Measurements from ENCODE around the gene ELN.

Gene ELN

GRCh38 chr7:74064696-74065095 is 36.7 kb downstream of the ELN start:
- DNase-seq (ENCODE audit: low spot score) = no peak

DNA sequence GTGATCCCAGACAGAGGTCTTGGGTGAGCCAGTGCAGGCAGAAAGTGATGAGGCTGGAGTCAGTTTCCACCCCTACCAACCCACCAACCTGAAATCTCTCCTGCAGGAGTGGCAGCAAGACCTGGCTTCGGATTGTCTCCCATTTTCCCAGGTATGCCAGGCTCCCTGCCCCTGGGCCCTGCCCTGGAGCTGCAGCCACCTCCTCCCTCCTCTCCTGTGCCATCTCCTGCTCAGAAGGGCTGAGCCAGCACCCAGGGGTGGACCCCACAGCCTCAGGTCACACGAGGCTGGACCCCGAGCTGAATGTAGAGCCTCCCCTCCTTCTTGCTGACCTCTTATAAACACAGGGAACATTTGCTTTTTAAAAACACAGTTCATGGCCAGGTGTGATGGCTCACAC is 38.7 kb downstream of the ELN start:
- no peak for DNase-seq (ENCODE audit: low spot score)

- DNase-seq (ENCODE audit: low spot score) = no peak
Measured at GRCh38 chr7:74068378-74069085, 40.6 kb downstream of the ELN start.

- no peak for DNase-seq (ENCODE audit: low spot score)
Measured at GRCh38 chr7:74069086-74069541, 41.1 kb downstream of the ELN start.

- no peak for DNase-seq (ENCODE audit: low spot score)
Measured at GRCh38 chr7:74069790-74070618, 42.0 kb downstream of the ELN start.

DNA sequence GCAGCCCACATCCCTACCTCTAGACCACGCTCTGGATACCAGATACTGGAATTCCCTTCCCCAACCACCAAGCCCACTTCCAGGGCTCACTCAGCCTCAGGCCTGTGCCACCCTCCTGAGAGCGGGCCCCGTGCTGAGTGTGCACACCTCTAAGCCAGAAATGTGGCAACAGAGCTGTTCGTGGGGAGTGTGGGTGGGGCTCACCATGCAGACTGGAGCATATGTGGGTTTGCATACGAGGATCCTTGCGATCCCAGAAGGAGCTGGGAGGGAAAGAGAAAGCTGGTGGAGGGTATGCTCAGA is 42.6 kb downstream of the ELN start:
- DNase-seq (ENCODE audit: low spot score) = no peak

- DNase-seq (ENCODE audit: low spot score) = no peak
Measured at GRCh38 chr7:74071121-74071520, 43.1 kb downstream of the ELN start.

DNA sequence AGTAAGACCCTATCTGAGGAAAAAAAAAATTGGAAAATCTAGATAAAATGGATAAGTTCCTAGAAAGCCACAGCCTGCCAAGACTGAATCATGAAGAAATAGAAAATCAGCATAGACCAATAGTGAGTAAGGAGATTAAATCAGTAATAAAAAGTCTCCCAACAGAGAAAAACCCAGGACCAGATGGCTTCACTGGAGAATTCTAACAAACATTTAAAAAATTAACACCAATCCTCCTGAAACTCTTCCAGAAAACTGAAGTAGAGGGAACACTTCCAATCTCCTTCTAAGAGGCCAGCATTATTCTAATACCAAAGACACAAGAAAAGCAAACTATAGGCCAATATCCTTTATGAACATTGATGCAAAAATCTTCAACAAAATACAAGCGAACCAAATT is 46.8 kb downstream of the ELN start:
- DNase-seq (ENCODE audit: low spot score) = no peak

DNA sequence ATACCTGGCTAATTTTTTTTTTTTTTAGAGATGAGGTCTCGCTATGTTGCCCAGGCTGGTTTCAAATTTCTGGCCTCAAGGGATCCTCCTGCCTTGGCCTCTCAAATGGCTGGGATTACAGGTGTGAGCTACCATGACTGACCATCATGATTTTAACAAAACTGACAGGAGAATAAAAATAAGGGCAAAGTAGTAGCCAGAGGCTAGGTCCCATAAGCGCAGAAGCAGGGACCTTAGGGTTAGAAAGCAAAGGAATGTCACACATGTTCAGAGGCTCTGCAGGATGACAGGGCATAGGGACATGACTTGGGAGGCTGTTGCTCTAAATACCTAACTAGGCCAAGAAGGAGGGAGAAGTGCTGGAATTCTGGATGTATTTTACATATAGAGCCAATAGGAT is 50.5 kb downstream of the ELN start:
- no peak for DNase-seq (ENCODE audit: low spot score)

DNA sequence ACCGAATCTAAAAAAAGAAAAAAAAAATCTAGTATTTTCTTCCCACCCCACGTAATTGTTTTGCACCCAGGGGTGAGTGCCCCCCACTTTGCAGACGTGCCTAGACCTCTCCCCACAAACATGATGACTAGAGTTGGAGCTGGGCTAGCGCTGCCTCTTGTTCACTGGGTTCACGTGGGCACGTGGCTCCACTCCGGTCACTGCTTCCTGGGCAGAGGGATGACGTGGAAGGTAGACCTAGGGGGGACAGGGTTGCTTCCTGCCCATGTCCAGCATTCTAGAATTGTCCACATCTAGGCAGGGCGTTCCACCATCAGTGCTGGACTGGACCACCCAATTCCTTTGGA is 54.8 kb downstream of the ELN start:
- no peak for DNase-seq (ENCODE audit: low spot score)

DNA sequence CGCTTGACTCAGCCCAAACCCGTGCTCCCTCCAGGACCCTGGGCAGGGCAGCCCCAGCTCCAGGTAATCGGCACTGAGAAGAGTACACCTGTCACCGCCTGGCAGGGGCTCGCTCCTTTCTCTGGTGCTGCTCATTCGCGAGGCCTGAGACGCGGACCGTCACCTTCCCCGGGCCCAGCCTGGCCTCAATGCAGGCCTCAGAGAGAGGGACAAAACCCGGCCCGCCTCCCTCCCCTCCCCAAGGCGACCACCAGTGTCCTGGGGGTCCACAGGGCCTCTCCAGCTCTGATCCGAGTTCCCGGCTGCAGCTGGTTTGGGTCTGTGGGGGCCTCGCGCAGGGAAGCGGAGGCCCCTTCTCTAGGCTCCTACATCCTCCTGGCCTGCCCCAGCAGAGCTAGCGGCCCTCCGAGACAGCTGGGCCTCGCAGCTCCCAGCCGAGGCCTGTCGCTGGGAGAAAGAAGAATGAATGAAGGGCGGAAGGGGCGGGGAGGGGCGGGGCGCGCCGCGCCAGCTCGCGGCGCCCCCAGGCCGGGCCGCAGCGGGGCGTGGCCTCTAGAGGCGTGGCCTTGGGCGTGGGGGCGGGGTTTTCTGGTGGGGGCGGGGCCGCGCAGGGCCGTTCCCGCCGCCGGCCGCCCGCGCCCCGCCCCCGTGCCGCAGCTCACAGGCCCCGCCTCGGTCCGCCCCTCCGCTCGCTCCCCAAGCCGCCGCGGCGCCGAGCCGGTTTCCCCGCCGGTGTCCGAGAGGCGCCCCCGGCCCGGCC is 55.3 kb downstream of the ELN start, which contains the start of gene LIMK1:
Gene LIMK1 (plus strand): TSS at position 688 of the 760 bp plus-strand sequence. CDS start 187 bp downstream, outside the sequence.
- DNase-seq (ENCODE audit: low spot score) = peak; percentile 88

GRCh38 chr7:74083928-74084721 is 56.2 kb downstream of the ELN start:
- DNase-seq (ENCODE audit: low spot score) = no peak

DNA sequence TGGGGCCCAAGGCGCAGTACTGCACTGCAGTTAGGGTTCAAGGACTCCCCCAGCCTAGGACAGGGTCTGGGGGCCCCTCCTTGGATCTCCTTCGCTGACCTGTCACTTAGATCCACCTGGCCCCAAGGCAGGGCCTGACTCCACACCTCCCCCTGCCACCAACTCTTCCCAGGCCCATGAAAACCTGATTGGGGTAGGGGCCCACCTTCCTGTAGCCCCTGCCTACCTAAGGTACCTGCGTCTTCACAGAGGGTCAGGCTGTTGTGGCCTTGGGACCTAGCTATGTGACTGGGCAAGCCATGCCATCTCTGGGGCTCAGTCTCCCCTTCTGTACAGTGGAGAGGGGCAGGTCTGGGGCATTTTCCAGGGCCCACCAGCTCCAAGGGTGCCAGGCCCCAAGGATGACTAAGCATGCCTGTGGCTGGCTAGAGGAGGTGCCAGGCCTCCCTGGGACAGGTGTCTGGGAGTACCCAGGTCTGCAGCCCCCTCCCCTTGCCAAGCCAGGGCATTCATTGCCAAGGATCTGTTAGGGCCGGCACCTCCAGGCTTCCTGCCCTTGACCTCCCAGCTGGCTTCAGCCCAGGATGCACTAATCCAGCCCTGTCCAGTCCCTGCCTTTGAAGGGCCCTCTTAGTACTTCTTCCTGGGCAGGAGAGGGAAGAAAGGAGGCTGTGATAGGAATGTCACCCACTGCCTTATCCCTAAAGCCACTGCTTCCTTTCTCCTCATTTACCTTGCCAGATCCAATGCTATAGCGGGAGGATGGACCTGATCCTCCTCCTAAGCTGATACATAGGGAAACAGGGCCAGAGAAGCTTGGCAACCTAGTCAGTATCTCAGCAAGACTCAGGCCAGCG is 57.0 kb downstream of the ELN start:
- no peak for DNase-seq (ENCODE audit: low spot score)

DNA sequence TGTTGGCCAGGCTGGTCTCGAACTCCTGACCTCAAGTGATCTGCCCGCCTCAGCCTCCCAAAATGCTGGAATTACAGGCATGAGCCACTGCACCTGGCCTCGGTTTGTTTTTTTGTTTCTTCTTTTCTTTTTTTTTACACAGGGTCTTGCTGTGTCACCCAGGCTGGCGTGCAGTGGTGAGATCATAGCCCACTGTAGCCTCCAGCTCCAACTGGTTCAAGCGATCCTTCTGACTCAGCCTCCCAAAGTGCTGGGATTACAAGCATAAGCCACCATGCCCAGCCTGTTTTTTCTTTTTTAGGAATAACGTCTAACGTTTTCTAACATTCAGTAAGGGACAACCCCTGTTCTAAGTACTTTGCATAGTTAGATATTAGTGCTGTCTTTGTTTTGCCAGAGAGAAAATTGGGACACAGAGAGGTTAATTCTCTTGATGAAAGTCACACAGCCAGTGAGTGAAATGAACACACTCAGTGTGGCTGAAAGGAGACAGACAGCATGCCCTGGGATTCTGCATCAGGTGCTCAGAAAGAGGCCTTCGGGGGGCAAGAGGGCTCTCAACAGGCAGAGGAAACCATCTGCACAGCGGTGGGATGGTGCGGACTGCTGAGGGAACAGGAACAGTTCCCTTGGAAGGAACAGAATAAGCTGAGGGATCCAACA is 59.9 kb downstream of the ELN start:
- no peak for DNase-seq (ENCODE audit: low spot score)

DNA sequence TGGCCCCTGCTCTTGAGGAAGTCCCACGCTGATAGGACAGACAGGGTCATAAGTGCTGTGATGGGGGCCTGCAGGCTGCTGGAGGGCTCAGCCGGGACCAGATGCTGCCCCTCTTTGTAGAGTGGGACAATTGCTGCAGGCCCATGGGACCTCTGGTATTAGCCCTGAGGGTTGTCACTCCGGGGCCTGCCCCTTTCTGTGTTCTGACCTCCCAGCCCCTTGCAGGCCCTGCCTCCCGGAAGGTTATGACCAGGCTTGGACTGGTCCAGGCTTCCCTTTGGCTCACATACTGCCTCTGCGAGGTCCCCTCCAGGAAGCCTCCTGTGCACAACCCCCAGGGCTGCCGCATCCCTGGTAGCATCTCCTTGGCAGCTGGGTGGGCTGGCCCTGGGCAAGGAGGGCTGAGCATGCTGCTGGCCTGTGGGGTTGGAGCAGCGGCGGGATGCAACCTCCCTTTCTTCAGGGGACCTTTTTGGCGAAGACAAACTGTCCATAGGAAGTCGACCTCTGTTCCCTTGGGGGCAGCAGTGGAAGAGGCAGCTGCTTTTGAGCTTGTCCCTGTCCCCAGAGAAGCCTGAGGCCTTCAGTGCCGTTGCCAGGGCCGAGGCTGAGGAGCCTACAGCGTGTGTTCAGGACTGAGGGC is 64.5 kb downstream of the ELN start:
- no peak for DNase-seq (ENCODE audit: low spot score)

DNA sequence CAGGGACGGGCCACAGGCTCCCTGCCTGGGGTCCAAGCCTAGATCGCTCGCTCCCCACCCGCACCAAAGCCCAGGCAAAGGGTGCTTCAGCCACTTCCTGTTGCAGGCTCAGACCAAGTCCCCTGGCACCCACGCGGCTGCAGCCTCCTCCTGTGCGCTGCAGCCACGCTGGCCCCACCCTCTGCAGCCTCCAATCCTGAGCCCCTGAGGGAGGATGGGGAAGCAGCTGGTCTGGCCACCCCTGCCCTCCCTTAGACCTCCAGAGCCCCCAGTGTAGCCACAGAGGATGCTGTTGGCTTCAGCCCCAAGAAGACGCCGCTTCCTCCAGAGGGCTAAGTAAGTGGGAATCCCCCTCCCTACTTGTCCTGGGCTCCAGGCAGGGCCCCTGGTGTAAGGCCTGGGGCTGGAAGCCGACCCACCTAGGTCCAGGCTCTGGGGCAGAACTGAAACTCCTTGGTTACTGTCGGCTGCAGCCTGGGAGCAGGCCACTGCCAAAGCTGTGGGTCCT is 65.0 kb downstream of the ELN start:
- DNase-seq (ENCODE audit: low spot score) = peak; percentile 23

DNA sequence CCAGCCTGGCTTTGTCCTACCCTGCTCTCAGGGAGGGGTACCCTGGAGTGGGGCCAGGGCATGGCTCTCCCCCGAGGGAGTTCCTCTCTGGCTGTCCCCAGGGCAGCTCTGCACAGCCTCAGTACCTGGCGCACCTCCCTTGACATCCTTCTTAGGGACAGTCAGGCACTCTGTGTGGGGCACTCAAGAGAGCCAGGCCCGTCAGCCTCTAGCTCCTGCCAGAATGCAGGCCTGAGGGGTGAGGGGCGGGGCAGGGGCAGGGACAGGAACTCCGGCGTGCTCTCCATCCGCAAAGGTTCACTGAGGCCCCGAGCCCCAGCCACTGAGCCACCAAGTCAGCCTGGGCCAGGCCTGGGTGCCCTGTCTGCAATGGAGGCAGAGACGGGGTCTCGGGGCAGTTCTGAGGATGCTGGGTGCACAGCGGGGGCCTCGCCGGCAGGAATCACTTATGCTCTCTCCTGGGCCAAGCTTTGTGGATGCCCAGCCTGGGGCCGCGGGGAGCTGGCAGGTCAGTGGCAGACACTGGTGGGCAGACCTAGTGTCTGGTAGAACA is 65.8 kb downstream of the ELN start:
- DNase-seq (ENCODE audit: low spot score) = no peak

DNA sequence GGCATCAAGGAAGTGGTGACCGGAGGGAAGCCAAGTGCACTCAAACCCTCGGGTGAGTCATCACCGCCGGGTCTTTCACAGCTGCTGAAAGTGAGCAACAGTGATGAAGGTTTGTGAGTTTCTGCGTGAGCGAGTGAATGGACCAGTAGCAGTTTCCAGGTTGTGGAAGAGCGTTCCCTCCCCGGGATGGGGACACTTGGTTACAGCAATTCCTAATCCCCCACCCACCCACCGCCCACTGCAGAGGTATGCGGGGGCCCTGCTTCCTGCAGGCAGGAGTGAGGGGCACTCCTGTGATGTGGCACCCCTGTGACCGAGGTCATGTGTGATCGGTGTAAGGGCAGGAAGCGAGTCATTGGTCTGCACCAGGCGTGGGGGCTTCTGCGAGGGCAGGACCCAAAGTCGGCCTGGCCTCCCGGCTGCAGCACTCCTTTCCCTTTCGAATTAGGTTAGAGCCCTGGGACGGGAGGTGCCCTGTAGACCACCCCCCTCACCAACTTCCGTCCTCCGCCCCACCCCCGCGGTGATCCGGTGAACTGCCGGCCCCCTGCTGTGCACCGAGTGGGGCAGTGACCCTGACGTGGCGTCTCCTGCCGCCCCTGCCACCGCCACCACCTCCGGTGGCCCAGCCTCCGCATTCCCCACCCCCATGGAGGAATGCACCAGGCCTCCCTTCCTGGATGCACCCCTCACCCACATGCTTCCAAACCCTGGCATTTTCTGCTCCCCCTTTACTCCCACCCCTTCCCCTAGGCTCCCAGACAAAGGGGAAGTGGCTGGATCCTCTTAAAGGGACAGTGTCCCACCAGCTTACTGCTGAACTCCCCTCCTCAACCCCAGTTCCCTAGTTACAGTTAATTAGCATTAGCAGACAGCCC is 66.5 kb downstream of the ELN start:
- no peak for DNase-seq (ENCODE audit: low spot score)

Measured in putamen (tissue), 1 donor.